IPS DF 4.7 (cell line): ENCODE results near the gene HOATZ.

ENCODE experiments used
- DNase-seq: peaks from one replicate; pipeline ENCODE4 v3.0.0-alpha.2; 2013; ENCODE audit warnings: low spot score; ENCODE audit errors: extremely low read depth

HOATZ gene

GRCh38 chr11:111521135-111521534 lies 6.6 kb downstream of the HOATZ start:
- DNase-seq, result no peak

GRCh38 chr11:111522426-111522825 lies 7.8 kb downstream of the HOATZ start:
- no peak for DNase-seq

- no peak for DNase-seq
These were observed 8.8 kb downstream of the HOATZ start for GRCh38 chr11:111523343-111523742.

DNA sequence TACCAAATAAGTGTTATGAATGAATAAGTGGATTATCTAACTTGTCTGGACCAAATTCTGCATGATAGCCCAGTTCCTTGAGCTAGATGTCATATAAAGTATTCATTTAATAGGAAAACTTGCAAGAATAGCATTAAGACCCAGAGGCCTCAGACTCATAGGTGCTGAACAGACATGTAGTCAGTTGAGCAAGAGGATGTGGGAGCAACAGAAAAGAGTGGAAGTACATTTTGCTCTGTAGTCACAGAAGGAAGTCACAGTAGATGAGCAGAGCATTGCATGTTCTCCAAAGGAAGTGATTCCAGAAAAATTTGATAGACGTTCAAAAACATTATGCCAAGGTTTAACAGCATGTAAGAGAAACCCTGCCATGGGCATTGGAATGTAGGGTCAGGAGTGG lies 9.5 kb downstream of the HOATZ start:
- no peak for DNase-seq

DNA sequence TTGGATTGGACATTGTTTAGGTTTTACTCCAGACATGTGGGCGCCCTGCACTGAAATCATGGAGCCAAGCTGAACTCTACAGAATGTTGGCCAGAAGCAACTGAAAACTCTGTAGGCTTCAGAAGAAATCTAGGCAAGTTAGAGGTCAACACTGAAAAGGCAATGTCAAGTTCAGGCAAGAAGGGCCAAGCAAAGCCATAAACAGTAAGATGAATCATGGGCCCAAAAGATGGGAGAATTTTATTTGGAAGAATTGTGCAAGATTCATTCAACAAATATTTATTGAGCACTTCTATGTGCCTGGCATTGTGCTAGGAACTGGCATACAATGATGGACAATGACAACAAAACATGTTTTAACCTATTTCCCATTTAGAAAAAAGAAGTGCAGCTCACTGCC lies 10.9 kb downstream of the HOATZ start:
- no peak for DNase-seq

GRCh38 chr11:111526501-111526900 lies 11.9 kb downstream of the HOATZ start:
- no peak for DNase-seq

DNA sequence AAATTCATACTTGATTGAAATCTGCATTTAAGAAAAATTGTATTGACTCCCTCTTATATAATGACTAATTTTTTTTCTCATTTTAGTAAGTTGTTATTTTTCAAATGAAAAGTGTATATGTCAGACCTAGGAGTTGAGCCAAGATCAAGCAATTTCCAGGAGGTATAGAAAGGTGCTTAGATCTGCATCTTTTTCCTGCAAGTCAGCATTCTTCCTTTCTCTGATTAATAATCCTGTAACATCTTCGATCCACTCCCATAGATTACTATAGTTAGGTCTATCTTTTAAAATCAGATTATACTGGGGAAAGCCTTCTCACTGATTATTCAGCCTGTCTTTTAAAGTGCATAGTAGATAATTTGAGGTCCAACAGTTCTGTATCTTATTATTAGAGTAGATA lies 12.7 kb downstream of the HOATZ start:
- DNase-seq, result no peak

- DNase-seq, result no peak
These were observed 14.0 kb downstream of the HOATZ start for GRCh38 chr11:111528557-111528956.

- DNase-seq, result no peak
These were observed 15.5 kb downstream of the HOATZ start for GRCh38 chr11:111530091-111530490.

DNA sequence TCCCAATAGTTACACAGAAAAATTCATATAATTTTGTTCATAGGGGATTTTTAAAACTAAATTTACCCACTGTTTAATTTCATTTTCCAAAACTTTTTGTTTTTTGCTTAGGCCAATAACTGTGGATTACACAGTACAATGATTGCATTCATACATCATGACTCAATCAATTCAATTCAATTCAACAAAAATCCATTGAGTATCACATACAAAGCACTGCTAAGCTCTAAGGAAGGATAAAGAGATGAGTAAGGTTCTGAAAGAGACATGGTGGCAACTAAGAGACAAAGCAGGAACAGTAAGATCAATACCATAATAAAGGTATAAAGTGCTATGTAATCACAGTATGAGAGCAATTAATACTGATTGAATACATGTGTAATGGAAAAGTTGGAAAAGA lies 16.6 kb downstream of the HOATZ start:
- DNase-seq, result no peak

- DNase-seq, result no peak
These were observed 17.2 kb downstream of the HOATZ start for GRCh38 chr11:111531687-111532364.

DNA sequence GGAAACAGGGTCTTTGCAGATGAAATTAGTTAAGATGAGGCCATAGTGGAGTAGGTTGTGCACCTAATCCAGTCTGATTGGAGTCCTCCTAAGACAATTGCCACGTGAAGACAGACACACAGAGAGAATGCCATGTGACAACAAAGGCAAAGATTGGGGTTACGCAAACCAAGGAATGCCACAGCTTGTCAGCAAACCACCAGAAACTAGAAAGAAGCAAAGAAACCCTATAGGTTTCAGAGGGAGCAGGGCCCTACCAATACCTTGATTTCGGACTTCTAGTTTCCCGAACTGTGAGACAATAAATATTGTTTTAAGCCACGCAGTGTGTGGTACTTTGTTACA lies 17.8 kb downstream of the HOATZ start:
- no peak for DNase-seq

- DNase-seq, result no peak
These were observed 20.7 kb downstream of the HOATZ start for GRCh38 chr11:111535281-111535680.

DNA sequence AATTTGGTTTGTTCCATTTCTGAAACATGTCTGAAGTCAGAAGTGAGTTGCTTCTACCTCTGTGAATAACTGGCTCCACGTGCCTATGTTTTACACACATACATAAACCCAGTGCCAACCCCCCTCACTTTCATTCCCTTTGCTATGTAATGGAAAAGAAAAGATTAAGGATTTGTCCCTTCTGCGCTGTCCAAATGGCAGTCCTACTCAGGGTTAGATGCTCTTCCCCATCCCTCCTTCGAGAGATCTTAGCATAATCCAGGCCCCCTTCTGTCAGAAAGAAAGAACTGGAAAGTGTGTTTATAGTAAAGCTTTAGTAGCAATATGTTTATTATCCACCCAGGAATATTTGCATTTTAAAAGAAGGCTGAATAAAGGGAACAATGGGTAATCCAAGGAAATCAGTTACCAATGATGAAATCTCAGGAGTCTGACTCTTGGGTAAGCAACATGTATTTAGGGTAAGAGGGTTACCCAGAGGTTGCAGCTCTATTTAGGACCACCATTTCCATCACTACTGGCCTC lies 22.8 kb downstream of the HOATZ start:
- no peak for DNase-seq

- DNase-seq, result no peak
These were observed 24.0 kb downstream of the HOATZ start for GRCh38 chr11:111538407-111539114.

DNA sequence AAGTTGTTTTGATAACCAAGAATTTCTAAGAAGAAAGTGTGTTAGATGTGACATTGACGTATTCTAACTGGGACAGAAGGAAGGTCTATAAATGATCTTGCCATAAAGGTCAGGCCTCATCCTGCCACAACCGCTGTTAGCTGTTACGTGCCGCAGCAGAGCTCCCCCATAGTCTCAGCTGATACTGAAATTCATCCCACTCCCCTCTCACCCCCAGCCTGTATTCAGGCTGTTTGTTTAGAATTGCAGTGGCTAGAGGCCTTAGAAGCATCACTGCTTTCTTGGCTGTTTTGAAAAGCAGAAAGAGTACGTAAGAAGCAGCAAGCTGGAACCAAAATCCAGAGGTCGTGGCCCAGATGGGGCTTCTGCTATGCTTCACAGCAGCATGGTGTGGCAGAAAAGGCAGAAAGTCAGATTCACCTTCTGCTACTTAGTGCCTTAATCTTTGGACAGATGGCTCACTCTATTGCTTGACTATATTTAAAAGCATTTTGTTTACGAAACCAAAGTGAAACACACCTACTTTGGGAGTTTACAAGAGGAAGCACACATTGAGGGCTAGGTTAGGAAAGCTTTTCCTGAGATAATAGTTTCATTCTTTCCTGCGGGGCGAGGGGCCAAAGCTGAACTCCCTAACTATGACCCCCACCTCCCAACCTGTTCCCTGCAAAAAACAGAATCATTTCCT lies 25.0 kb downstream of the HOATZ start:
- no peak for DNase-seq

DNA sequence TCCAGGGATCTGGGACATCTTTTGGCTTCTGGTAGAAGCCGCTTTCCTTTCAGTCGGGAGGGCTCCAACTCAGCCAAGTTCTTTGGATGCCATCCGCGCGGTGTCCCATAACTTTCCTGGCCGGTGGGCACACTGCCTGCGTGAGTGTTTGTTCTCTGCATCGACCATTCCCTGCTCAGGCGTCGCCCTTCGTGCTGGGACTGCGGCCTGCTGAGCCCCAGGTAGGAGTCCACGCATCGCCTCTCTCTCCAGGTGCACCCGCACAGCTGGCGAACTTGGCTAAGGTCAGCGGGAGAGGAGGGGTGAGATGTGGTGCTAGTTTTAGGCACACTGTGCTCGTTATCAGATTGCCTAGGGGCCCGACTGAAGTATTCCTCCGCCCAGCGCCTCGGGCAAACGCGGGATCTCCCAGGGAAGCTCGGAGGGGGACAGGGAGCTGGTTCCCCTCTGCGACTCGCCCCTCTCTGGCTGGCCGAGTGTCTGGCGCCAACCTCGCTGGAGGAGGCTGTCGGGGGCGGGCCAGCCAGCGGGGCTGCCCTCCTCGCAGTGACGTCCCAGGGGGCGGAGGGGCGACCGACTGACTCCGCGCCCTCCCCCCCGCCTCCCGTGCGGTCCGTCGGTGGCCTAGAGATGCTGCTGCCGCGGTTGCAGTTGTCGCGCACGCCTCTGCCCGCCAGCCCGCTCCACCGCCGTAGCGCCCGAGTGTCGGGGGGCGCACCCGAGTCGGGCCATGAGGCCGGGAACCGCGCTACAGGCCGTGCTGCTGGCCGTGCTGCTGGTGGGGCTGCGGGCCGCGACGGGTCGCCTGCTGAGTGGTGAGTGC lies 25.7 kb downstream of the HOATZ start, which contains the start of gene LAYN:
LAYN (plus strand) TSS at position 607 of the 823 bp plus-strand sequence; CDS start at position 731, 124 bp downstream.
- DNase-seq, result no peak

GRCh38 chr11:111540937-111541253 lies 26.3 kb downstream of the HOATZ start:
- no peak for DNase-seq

DNA sequence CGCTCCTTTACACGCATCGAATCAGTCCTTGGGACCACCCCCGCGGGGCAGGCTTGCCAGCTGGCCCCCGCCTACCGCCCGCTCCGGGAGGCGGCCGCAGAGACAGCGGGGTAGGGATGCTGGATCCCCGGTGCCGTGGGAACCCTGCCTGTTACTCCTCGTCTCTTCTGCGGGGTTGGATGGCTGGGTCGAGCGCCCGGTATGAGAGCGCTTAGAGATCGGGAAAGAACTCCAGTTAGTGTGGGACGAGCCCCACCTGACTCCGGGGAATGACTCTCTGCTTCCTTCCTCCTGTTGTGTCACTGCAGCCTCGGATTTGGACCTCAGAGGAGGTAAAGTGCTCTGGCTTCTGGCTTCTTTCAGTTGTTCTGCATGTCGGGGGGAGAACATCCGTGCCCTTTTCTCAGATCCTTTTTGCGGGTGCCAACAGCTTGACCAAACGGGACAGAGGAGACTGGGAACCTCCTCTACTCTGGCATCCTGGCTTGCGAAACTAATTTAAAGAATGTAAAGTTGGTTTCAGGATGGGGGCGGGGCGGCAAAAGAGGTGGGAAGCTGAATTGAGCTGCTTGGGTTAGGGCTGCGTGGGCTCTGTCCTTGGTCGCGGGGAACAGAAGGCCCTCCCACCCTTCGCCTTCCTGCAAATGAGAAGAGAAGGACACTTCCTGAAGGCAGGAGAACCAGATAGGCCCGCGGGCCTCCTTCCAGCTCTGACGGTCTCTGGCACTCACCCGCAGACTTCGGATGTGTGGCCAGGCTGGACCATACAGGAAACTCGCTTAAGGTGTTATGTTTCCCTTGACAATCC lies 26.9 kb downstream of the HOATZ start:
- no peak for DNase-seq

GRCh38 chr11:111542606-111543275 lies 28.2 kb downstream of the HOATZ start:
- DNase-seq, result no peak
